CD14-positive monocyte (primary cell): ENCODE measurements around the gene TTC32. TPM values are rescaled to one million over a fixed set of nuclear protein-coding genes. Genes with fewer than 3 reads are reported as not detected.

ENCODE experiments used
- DNase-seq, 3 donors: peaks; one replicate each; pipeline ENCODE4 v3.0.0-alpha.2; 2011 to 2022
- H2AFZ ChIP-seq: 2 replicates; pipeline ENCODE4 v1.6.0; 2012; ENCODE audit warnings: mild to moderate bottlenecking, low read depth, low read length, inconsistent platforms; ENCODE audit not compliant: insufficient read depth, poor library complexity, severe bottlenecking
- H3K27ac ChIP-seq, 2 donors: 1 replicate in 1 of 2; 2 replicates in 1 of 2; pipeline ENCODE4 v1.5.1; 2012 to 2013; ENCODE audit warnings: low read length in 2 of 2, control low read depth in 1 of 2, inconsistent platforms in 1 of 2, low read depth in 1 of 2, mild to moderate bottlenecking in 1 of 2
- H3K27me3 ChIP-seq, 2 donors: one replicate each; pipeline versions ENCODE4 v1.6.0 to v1.6.1; 2011 to 2013; ENCODE audit warnings: low read length in 2 of 2; ENCODE audit not compliant: control insufficient read depth in 2 of 2, insufficient read depth in 2 of 2
- H3K36me3 ChIP-seq, 2 donors: replicated peaks in 1 of 2; 1 replicate in 1 of 2; 2 replicates in 1 of 2; pipeline versions ENCODE4 v1.5.1 to v1.6.1; 2012 to 2013; ENCODE audit warnings: low read length in 2 of 2, control low read depth in 1 of 2, inconsistent platforms in 1 of 2, mild to moderate bottlenecking in 1 of 2; ENCODE audit not compliant: insufficient read depth in 2 of 2, control insufficient read depth in 1 of 2
- H3K4me1 ChIP-seq, 2 donors: 1 replicate in 1 of 2; 2 replicates in 1 of 2; pipeline versions ENCODE4 v1.5.1 to v1.6.1; 2012 to 2013; ENCODE audit warnings: low read length in 2 of 2, control low read depth in 1 of 2, inconsistent platforms in 1 of 2, mild to moderate bottlenecking in 1 of 2, moderate library complexity in 1 of 2; ENCODE audit not compliant: insufficient read depth in 2 of 2, control insufficient read depth in 1 of 2
- H3K4me2 ChIP-seq: replicated peaks from 2 replicates; pipeline ENCODE3; 2012; ENCODE audit warnings: low read length, moderate library complexity, mild to moderate bottlenecking; ENCODE audit not compliant: poor library complexity, severe bottlenecking; ENCODE audit errors: extremely low read depth
- H3K4me3 ChIP-seq, 3 experiments: fragments of 200-600 bp in 1 of 3; sonication (generic) in 1 of 3; replicated peaks in 1 of 3; 1 replicate in 2 of 3; 2 replicates in 1 of 3; pipeline ENCODE4 v1.5.1; 2011 to 2013; ENCODE audit warnings: low read length in 3 of 3, mild to moderate bottlenecking in 3 of 3, control low read depth in 2 of 3, low read depth in 2 of 3, inconsistent platforms in 1 of 3, moderate library complexity in 1 of 3
- H3K79me2 ChIP-seq: 2 replicates; pipeline ENCODE4 v1.6.0; 2012; ENCODE audit warnings: mild to moderate bottlenecking, control low read depth, inconsistent platforms, low read length, moderate library complexity; ENCODE audit not compliant: insufficient read depth
- H3K9ac ChIP-seq: 2 replicates; pipeline ENCODE4 v1.6.0; 2017; ENCODE audit warnings: low read length, mild to moderate bottlenecking; ENCODE audit not compliant: insufficient read depth, poor library complexity, severe bottlenecking
- H3K9me3 ChIP-seq, 2 donors: replicated peaks in 1 of 2; 1 replicate in 1 of 2; 2 replicates in 1 of 2; pipeline versions ENCODE4 v1.5.1 to v1.6.1; 2012 to 2013; ENCODE audit warnings: low read length in 2 of 2, control low read depth in 1 of 2; ENCODE audit not compliant: control insufficient read depth in 1 of 2, insufficient read depth in 1 of 2
- H4K20me1 ChIP-seq: 2 replicates; pipeline ENCODE4 v1.6.0; 2012; ENCODE audit warnings: mild to moderate bottlenecking, low read length, control low read depth, moderate library complexity; ENCODE audit not compliant: insufficient read depth
- H3K27ac Mint-ChIP-seq, 7 donors: one replicate each; pipeline ENCODE4 v1.8.0; 2020; ENCODE audit warnings: mild to moderate bottlenecking in 7 of 7, mixed read lengths in 7 of 7, moderate library complexity in 6 of 7, inconsistent platforms in 2 of 7
- H3K27me3 Mint-ChIP-seq, 3 donors: one replicate each; pipeline ENCODE4 v1.8.0; 2021 to 2022; ENCODE audit warnings: low read depth in 3 of 3, mild to moderate bottlenecking in 3 of 3, mixed read lengths in 3 of 3, moderate library complexity in 3 of 3, inconsistent platforms in 1 of 3
- H3K36me3 Mint-ChIP-seq, 2 donors: one replicate each; pipeline ENCODE4 v1.8.0; 2020; ENCODE audit warnings: mixed read lengths in 2 of 2, inconsistent platforms in 1 of 2, mild to moderate bottlenecking in 1 of 2
- H3K4me1 Mint-ChIP-seq: one replicate; pipeline ENCODE4 v1.8.0; 2020; ENCODE audit warnings: mild to moderate bottlenecking, mixed read lengths
- H3K4me3 Mint-ChIP-seq, 2 donors: one replicate each; pipeline ENCODE4 v1.8.0; 2020; ENCODE audit warnings: mild to moderate bottlenecking in 2 of 2, mixed read lengths in 2 of 2, moderate library complexity in 1 of 2
- H3K9me3 Mint-ChIP-seq, 7 donors: one replicate each; pipeline ENCODE4 v1.8.0; 2020 to 2022; ENCODE audit warnings: mixed read lengths in 7 of 7, mild to moderate bottlenecking in 6 of 7, moderate library complexity in 6 of 7, inconsistent platforms in 2 of 7
- CTCF ChIP-seq: fragments of 200-600 bp; IDR thresholded peaks from one replicate; pipeline ENCODE4 v1.8.0; 2022; ENCODE audit warnings: antibody characterized with exemption, mild to moderate bottlenecking
- WGBS: methylation state at CpG from one replicate; pipeline ENCODE4 v1.1.5; 2013; ENCODE audit warnings: missing lambda C conversion rate; ENCODE audit not compliant: insufficient coverage; 5-methylcytosine and 5-hydroxymethylcytosine counted together
- intact Hi-C, 2 donors: fragments of 100-400 bp; cut with micrococcal nuclease; formaldehyde crosslinking; loops; one replicate each; pipeline versions ENCODE4 v1.15.0 to v1.15.1; 2023
- polyA plus RNA-seq, 3 donors: library from polyadenylated mRNA; depleted of rRNA in 1 of 3; unstranded in 2 of 3; stranded (reverse) in 1 of 3; fragments of 300-500 nt in 2 of 3; fragments of >200 nt in 1 of 3; fragmentation: Illumina TruSeq in 2 of 3; gene quantifications; 1 replicate in 2 of 3; 2 replicates in 1 of 3; pipeline ENCODE4 v1.2.3, GENCODE V29; 2012 to 2021

The TTC32 gene
- polyA plus RNA-seq, 3 donors: 17.6 to 27.7 (median 20.1) TPM

GRCh38 chr2:19851116-19851695 lies 50.6 kb downstream of the TTC32 start:
- WGBS: 79% methylated on average over 4 of the region's 7 CpGs
- intact Hi-C loops: no loop called here
- Mint-ChIP-seq H3K4me1 (no peaks in the 10 kb centered on the region), H3K9me3 (peaks cover 0 to 3% (median 2%) of the 10 kb centered on the region in 7 donors), H3K36me3 (no peaks in the 10 kb centered on the region), H3K27me3 (peaks cover 1 to 11% (median 9%) of the 10 kb centered on the region in 3 donors), H3K4me3 (no peak overlapping the region), H3K27ac (no peak overlapping the region)
- no peaks in the 10 kb centered on the region for H3K36me3 ChIP-seq
- H3K4me2 ChIP-seq: no peak overlapping the region
- no peaks in the 10 kb centered on the region for H4K20me1 ChIP-seq
- no peak overlapping the region for H3K27ac ChIP-seq
- TF ChIP-seq CTCF: no peak
- no peaks in the 10 kb centered on the region for H3K4me1 ChIP-seq
- no peak overlapping the region for H3K9ac ChIP-seq
- H3K4me3 ChIP-seq: no peak overlapping the region
- H3K9me3 ChIP-seq: no peaks in the 10 kb centered on the region
- H3K79me2 ChIP-seq: no peaks in the 10 kb centered on the region
- no peaks in the 10 kb centered on the region for H3K27me3 ChIP-seq
- H2AFZ ChIP-seq: no peak overlapping the region
- DNase-seq: no peak

- H3K36me3 Mint-ChIP-seq: no peaks in the 10 kb centered on the region
- no peaks in the 10 kb centered on the region for H4K20me1 ChIP-seq
- no peak overlapping the region for H3K4me3 ChIP-seq
- 90% methylated on average over 10 of the region's 14 CpGs for WGBS
- no peaks in the 10 kb centered on the region for H3K9me3 ChIP-seq
- no peak overlapping the region for H3K9ac ChIP-seq
- H3K27ac Mint-ChIP-seq: no peak overlapping the region
- H3K9me3 Mint-ChIP-seq: peaks cover 0 to 3% (median 2%) of the 10 kb centered on the region in 7 donors
- no peaks in the 10 kb centered on the region for H3K27me3 ChIP-seq
- peaks cover 1 to 9% (median 7%) of the 10 kb centered on the region in 3 donors for H3K27me3 Mint-ChIP-seq
- H3K4me3 Mint-ChIP-seq: no peak overlapping the region
- no peak overlapping the region for H3K4me2 ChIP-seq
- no peak for DNase-seq
- no peaks in the 10 kb centered on the region for H3K36me3 ChIP-seq
- intact Hi-C loops: no loop called here
- no peaks in the 10 kb centered on the region for H3K79me2 ChIP-seq
- no peaks in the 10 kb centered on the region for H3K4me1 Mint-ChIP-seq
- no peaks in the 10 kb centered on the region for H3K4me1 ChIP-seq
- no peak overlapping the region for H3K27ac ChIP-seq
- H2AFZ ChIP-seq: no peak overlapping the region
- TF ChIP-seq CTCF: no peak
These were observed 51.4 kb downstream of the TTC32 start for GRCh38 chr2:19850056-19851050.
